Keratinocyte (primary cell): Measurements from ENCODE around the gene GTF3C5. TPM values are rescaled to one million over a fixed set of nuclear protein-coding genes. Genes with fewer than 3 reads are reported as not detected.

Experiments used
- DNase-seq: peaks from one replicate; pipeline ENCODE4 v3.0.0-alpha.2; 2011; ENCODE audit warnings: low read depth, missing footprints, low spot score
- FAIRE-seq: peaks from 2 replicates; lab custom pipeline; 2011; peaks lifted over from hg19 to GRCh38; lab: Jason Lieb, UNC
- H2AFZ ChIP-seq: 2 replicates; pipeline ENCODE4 v1.6.0; 2012; ENCODE audit warnings: low read length, control low read depth, inconsistent platforms; ENCODE audit not compliant: control insufficient read depth
- H3K27ac ChIP-seq: 2 replicates; pipeline ENCODE4 v1.5.1; 2011; ENCODE audit warnings: low read length; ENCODE audit not compliant: control insufficient read depth, insufficient read depth
- H3K27me3 ChIP-seq: 3 replicates; pipeline ENCODE4 v1.6.0; 2011; ENCODE audit warnings: low read length; ENCODE audit not compliant: control insufficient read depth, insufficient read depth; ENCODE audit errors: extremely low read depth
- H3K36me3 ChIP-seq, 2 experiments: 2 replicates in 1 of 2; 3 replicates in 1 of 2; pipeline ENCODE4 v1.5.1; 2011; ENCODE audit warnings: low read length in 2 of 2, mild to moderate bottlenecking in 1 of 2; ENCODE audit not compliant: control insufficient read depth in 2 of 2, insufficient read depth in 2 of 2; ENCODE audit errors: extremely low read depth in 1 of 2
- H3K4me1 ChIP-seq: 3 replicates; pipeline ENCODE4 v1.5.1; 2011; ENCODE audit warnings: low read length; ENCODE audit not compliant: control insufficient read depth, insufficient read depth; ENCODE audit errors: extremely low read depth
- H3K4me2 ChIP-seq: 3 replicates; pipeline ENCODE4 v1.6.0; 2011; ENCODE audit warnings: low read depth, low read length; ENCODE audit not compliant: control insufficient read depth, insufficient read depth; ENCODE audit errors: extremely low read depth
- H3K4me3 ChIP-seq, 3 experiments: fragments of 200-600 bp in 1 of 3; sonication (generic) in 1 of 3; 2 replicates in 2 of 3; 3 replicates in 1 of 3; pipeline ENCODE4 v1.5.1; 2011 to 2016; ENCODE audit warnings: low read length in 3 of 3, mild to moderate bottlenecking in 3 of 3, control low read depth in 2 of 3, inconsistent platforms in 1 of 3, low read depth in 1 of 3, mixed read lengths in 1 of 3, mixed run types in 1 of 3, moderate library complexity in 1 of 3; ENCODE audit not compliant: control insufficient read depth in 2 of 3, insufficient read depth in 2 of 3; ENCODE audit errors: extremely low read depth in 1 of 3
- H3K79me2 ChIP-seq: 2 replicates; pipeline ENCODE4 v1.6.0; 2012; ENCODE audit warnings: low read length; ENCODE audit not compliant: control insufficient read depth, insufficient read depth
- H3K9ac ChIP-seq: 3 replicates; pipeline ENCODE4 v1.6.0; 2011; ENCODE audit warnings: low read length; ENCODE audit not compliant: control insufficient read depth, insufficient read depth; ENCODE audit errors: extremely low read depth
- H3K9me1 ChIP-seq: 3 replicates; pipeline ENCODE4 v1.6.0; 2011; ENCODE audit warnings: low read length; ENCODE audit not compliant: control insufficient read depth, insufficient read depth; ENCODE audit errors: extremely low read depth
- H3K9me3 ChIP-seq: 2 replicates; pipeline ENCODE4 v1.5.1; 2012; ENCODE audit warnings: low read depth, low read length; ENCODE audit not compliant: control insufficient read depth
- H4K20me1 ChIP-seq: 3 replicates; pipeline ENCODE4 v1.6.0; 2011; ENCODE audit warnings: low read length; ENCODE audit not compliant: control insufficient read depth, insufficient read depth; ENCODE audit errors: extremely low read depth
- EZH2 ChIP-seq: IDR thresholded peaks from one replicate; pipeline ENCODE4 v1.6.1; 2012; ENCODE audit warnings: inconsistent platforms, mild to moderate bottlenecking, low read length, moderate library complexity
- dilution Hi-C: fragments of 300-500 bp; cut with MboI; formaldehyde crosslinking; loops from one replicate; pipeline ENCODE4 v1.7.0; 2020; ENCODE audit warnings: low sequenced_read_pairs; ENCODE audit not compliant: extremely low pct_ligation_motif_present
- polyA plus RNA-seq, 5 experiments: library from polyadenylated mRNA; depleted of rRNA in 3 of 5; stranded (reverse) in 3 of 5; stranded (forward) in 1 of 5; unstranded in 1 of 5; fragments of >200 nt; gene quantifications; 1 replicate in 1 of 5; 2 replicates in 3 of 5; 3 replicates in 1 of 5; pipeline versions ENCODE4 v1.2.1 to v1.2.3, GENCODE V29; 2011 to 2012; ENCODE audit warnings: missing spikeins in 2 of 5, low read depth in 1 of 5, low replicate concordance in 1 of 5
- TF ChIP-seq, protein P1 (sequence below), 3 experiments: IDR thresholded peaks in 1 of 3; conservative IDR thresholded peaks in 1 of 3; optimal IDR thresholded peaks in 1 of 3; 2 replicates in 2 of 3; 3 replicates in 1 of 3; pipeline versions ENCODE3 to v1.5.1; 2011; ENCODE audit warnings: low read length in 3 of 3, mild to moderate bottlenecking in 3 of 3, moderate library complexity in 2 of 3, control low read depth in 1 of 3, inconsistent platforms in 1 of 3; ENCODE audit not compliant: insufficient read depth in 2 of 3; ENCODE audit errors: extremely low read depth in 1 of 3

GTF3C5 gene
- polyA plus RNA-seq, 1 donor (not counting 4 experiments of a cell fraction or from before 2014, with no cell fraction given) = 37.2 TPM

DNA sequence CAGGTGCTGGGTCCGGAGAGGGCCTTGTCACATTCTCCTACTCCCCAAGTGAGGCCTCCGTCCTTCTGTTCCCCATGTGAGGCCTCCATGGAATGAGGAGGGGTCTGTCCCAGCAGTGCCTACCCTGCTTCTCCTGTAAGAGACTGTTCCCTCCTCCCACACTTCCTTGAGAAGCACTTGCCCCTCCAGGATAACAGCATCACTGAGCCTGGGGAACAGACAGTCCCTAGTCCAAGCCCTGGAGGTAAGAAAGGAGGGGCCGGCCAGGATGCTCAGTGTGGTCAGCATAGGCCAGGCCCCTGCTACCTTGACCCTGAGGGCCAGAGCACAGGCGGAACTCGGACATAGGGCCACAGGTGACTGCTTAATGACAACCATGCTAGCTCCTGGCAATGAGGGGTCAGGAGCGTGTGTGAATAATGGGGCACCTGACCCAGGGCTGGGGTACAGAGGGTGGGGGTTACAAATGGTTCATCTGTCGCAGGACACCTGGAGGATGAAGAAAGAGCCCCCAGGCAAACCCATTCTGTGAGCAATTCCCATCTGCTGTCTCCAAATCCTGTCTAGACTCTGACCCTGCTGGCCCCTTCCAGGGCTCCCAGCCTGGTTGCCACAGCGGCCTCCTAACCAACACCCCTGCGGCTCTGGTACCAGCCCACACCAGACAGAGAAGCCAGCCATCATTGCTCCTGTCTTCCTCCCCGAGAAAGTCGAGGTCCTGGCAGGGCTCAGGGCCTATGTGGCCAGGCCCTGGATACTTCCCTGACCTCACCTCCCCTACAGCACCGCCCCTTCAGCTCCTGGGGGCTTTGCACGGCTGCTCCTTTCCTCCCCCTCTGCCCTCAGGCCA, 69.9 kb downstream of the GTF3C5 start:
- DNase-seq (no peak), FAIRE-seq (no peak)
- H3K27ac ChIP-seq = no peak overlapping the region
- peaks cover 48 to 50% of the 10 kb centered on the region in 2 experiments for H3K36me3 ChIP-seq
- H3K4me1 ChIP-seq = no peaks in the 10 kb centered on the region
- no peak overlapping the region for H3K4me2 ChIP-seq
- no peak overlapping the region for H2AFZ ChIP-seq
- H3K79me2 ChIP-seq = no peaks in the 10 kb centered on the region
- no peaks in the 10 kb centered on the region for H3K27me3 ChIP-seq
- dilution Hi-C loops = no loop called here
- H3K9me3 ChIP-seq = no peaks in the 10 kb centered on the region
- H3K9ac ChIP-seq = no peak overlapping the region
- H3K9me1 ChIP-seq = no peaks in the 10 kb centered on the region
- H4K20me1 ChIP-seq = no peaks in the 10 kb centered on the region
- TF ChIP-seq, protein P1, sequence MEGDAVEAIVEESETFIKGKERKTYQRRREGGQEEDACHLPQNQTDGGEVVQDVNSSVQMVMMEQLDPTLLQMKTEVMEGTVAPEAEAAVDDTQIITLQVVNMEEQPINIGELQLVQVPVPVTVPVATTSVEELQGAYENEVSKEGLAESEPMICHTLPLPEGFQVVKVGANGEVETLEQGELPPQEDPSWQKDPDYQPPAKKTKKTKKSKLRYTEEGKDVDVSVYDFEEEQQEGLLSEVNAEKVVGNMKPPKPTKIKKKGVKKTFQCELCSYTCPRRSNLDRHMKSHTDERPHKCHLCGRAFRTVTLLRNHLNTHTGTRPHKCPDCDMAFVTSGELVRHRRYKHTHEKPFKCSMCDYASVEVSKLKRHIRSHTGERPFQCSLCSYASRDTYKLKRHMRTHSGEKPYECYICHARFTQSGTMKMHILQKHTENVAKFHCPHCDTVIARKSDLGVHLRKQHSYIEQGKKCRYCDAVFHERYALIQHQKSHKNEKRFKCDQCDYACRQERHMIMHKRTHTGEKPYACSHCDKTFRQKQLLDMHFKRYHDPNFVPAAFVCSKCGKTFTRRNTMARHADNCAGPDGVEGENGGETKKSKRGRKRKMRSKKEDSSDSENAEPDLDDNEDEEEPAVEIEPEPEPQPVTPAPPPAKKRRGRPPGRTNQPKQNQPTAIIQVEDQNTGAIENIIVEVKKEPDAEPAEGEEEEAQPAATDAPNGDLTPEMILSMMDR (optimal IDR thresholded peaks at IDR 0.05 in 1 of 3, IDR thresholded peaks at IDR 0.05 in 1 of 3, conservative IDR thresholded peaks at IDR 0.05 in 1 of 3; ENCODE audit: extremely low read depth in 1 of 3, insufficient read depth in 2 of 3, low read length in 3 of 3) = no peak
- TF ChIP-seq EZH2 = no peak
- H3K4me3 ChIP-seq = no peak overlapping the region

DNA sequence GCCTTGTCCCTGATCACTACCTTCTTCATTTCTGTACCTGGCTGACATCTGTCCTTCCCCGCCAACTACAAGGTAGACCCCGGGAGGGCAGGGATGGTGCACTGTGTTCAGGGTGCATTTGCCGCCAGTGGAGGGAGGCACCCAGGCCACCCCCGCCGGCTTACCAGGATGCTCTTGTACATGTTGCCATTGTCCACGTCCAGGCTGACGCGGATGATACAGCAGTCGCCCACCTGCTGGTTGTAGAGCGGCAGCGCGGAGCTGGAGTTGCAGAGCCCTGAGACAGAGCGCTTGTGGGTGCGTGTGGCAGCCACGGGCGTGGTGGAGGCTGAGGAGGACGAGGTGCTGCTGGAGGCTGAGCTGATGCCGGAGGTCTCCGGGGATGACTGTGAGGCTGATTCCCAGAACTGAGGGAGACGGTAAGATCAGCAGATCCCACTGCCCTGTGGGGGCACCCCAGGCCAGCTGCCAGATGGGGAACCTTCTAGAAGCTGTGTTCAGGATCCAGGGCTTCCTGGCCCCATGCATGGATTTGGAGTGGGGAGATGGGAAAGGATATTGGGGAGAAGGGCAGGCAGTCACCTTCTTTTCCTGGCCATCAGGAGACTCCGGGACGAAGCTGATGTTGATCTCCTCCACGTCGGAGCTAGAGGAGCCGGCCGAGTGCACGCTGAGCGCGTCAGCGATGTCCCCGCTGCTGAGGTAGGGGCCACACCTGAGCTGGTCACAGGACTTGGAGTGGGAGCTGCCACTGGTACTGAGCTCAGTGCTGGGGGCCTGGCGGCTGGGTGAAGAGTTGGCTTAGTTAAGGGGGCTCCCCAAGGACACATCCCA, 70.8 kb downstream of the GTF3C5 start:
- H3K4me3 ChIP-seq = no peak overlapping the region
- no peaks in the 10 kb centered on the region for H4K20me1 ChIP-seq
- H3K9ac ChIP-seq = no peak overlapping the region
- dilution Hi-C loops = no loop called here
- H3K27me3 ChIP-seq = no peaks in the 10 kb centered on the region
- H3K9me3 ChIP-seq = no peaks in the 10 kb centered on the region
- H2AFZ ChIP-seq = no peak overlapping the region
- no peaks in the 10 kb centered on the region for H3K9me1 ChIP-seq
- no peak overlapping the region for H3K27ac ChIP-seq
- H3K4me2 ChIP-seq = no peak overlapping the region
- H3K4me1 ChIP-seq = no peaks in the 10 kb centered on the region
- TF ChIP-seq EZH2 = no peak
- TF ChIP-seq, protein P1 (optimal IDR thresholded peaks at IDR 0.05 in 1 of 3, IDR thresholded peaks at IDR 0.05 in 1 of 3, conservative IDR thresholded peaks at IDR 0.05 in 1 of 3; ENCODE audit: extremely low read depth in 1 of 3, insufficient read depth in 2 of 3, low read length in 3 of 3) = no peak
- H3K36me3 ChIP-seq = peaks cover 53% of the 10 kb centered on the region in 2 experiments
- DNase-seq = no peak
- no peak for FAIRE-seq
- no peaks in the 10 kb centered on the region for H3K79me2 ChIP-seq
